C1 segment of cervical spinal cord (tissue), 14 donors: ENCODE data around the gene OR2T11.
"Not testable (repeated sequence)": the region's sequence is repeated elsewhere in the genome, so short reads cannot be mapped to it uniquely, and the experiment has no call there.

ENCODE experiments used
- DNase-seq, 14 donors: peaks; one replicate each; lab custom pipeline; 2025; lab: John Stamatoyannopoulos, UW

OR2T11 gene, protein sequence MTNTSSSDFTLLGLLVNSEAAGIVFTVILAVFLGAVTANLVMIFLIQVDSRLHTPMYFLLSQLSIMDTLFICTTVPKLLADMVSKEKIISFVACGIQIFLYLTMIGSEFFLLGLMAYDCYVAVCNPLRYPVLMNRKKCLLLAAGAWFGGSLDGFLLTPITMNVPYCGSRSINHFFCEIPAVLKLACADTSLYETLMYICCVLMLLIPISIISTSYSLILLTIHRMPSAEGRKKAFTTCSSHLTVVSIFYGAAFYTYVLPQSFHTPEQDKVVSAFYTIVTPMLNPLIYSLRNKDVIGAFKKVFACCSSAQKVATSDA

GRCh38 chr1:248634991-248635390 is at the start of gene OR2T11:
Gene OR2T11 (minus strand): TSS chr1:248635091. CDS start chr1:248627128, 7,963 bp downstream.
- not testable (repeated sequence) for DNase-seq

DNA sequence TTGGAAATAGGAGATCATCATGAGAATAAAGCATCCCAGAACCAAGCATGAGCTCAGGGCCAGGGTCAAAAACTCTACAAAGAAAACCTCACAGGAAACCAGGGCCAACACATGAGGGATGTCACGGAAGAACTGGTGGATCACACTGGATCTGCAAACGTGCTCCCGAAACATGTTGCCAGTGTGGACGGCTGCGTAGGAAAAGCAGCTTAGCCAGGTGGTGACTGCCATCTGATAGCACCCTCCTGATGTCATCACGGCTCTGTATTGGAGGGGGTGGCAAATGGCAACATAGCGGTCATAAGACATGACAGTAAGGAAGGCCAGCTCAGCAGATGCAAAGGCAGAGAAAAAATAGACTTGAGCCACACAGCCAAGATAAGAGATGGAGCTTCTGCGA is 46.8 kb upstream of the OR2T11 start:
- no peak for DNase-seq

GRCh38 chr1:248670003-248670402 is 35.1 kb upstream of the OR2T11 start:
- no peak for DNase-seq

GRCh38 chr1:248663453-248664328 is 28.8 kb upstream of the OR2T11 start:
- DNase-seq: not testable (repeated sequence)

DNA sequence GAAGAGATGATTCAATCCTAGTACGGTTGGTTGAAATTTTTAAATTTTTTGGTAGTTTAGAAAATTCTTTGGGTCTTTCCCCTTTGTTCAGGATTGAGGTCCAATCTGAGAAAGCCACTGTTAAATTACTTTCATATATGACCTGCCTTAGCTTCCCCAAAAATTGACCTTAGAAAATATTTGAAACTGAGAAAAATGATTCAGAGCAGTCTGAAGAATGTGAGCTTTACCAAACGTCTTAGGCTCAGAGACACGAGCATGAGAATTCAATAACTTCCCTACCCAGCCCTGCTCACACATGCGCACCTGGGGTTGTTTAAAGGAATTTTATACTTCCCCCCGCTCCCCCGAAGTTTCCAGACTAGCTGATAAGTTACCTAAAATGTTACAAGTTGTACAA is 21.9 kb upstream of the OR2T11 start:
- not testable (repeated sequence) for DNase-seq

DNA sequence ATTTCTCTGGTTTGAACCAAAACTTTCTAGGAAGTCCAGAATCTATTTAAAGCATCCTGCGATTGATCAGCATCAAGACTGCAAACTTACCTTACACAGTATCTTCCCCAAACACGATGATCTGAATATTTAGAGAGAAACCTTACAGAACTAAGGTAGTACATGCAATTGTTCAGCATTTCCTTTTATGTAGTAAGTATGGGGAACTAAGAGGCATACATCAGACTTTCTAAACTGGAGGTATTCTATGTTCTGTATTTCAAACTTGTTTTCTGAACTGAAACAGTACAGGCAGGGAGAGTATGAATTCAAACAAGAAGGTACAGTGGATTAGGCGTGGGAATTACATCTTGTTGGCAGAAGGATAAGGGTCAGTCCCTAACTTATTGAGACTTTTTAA is 20.5 kb upstream of the OR2T11 start, which contains the start of gene OR2T27:
Gene OR2T27, minus strand, starts transcription at position 175 of the 400 bp plus-strand sequence. CDS start 4,644 bp downstream, outside the sequence.
- not testable (repeated sequence) for DNase-seq

GRCh38 chr1:248648770-248649536 is 14.1 kb upstream of the OR2T11 start:
- DNase-seq: not testable (repeated sequence)

DNA sequence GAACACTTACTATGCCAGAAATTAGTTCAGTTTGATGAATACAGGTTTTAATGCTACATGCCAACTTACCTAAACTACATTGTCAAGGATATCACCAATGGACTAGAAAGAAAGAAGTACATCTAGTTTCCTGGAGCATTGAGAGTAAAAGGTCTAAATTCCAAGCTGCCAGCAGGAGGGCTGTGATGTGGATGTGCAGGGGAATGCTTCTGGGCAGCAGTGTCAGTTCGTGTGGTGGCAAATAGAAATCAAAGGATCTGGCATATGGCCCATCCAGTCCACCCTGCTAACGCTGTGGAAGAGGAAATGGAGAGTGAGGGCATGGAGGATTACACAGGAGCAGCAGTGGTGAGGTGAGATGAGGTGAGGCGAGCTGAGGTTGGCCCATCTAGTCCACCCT is 10.3 kb upstream of the OR2T11 start, which contains the start of gene OR2T35:
Gene OR2T35, minus strand, starts transcription at position 101 of the 400 bp plus-strand sequence. CDS start 6,020 bp downstream, outside the sequence.
- DNase-seq: not testable (repeated sequence)

DNA sequence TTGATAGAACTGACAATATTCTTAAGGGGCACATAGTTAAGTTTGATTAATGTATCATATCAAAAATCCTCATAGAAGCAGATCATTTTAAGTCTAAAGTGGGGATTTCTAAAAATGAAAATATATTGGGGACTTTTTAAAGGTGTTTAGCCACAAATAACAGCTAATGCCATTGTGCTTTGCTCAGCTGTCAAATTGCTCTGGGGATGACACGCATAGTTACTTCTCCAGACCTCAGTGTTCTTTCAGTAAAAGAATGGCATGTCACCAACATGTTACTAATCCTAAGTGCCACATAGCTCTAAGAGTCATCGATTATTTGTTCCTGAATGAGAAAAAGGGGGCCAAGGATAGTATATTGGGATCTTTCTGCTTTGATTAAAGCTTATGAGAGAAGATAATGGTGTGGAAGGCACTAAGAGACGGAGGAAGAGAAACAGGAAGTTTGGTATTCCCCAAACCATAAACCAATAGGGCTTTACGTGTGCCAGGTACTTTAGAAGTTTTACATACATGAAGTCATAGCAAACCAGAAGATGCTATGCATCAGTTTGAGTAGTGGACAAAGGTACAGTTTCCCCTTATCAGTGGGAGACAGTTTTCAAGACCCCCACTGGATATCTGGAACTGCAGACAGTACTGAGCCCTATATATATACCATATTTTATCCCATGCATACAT is 8.2 kb upstream of the OR2T11 start:
- DNase-seq: not testable (repeated sequence)

DNA sequence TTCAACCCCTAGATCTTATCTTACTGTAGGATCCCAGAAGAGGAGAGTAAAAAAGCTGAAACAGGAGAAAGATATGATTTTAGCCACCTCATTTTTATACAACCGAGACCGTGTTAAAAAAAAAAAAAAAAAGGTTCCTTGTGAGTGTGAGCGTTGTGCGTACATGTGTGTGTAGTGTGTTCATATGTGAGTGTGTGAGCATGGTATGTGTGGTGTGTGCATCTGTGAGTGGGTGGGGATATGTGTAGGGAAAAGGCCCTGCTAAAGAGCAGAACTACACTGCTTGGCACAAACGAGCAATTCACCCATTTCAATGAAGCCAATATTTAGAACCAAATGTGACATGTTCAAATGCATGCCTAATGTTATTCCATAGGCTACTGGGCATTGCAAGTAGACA is 6.7 kb upstream of the OR2T11 start:
- DNase-seq: not testable (repeated sequence)

DNA sequence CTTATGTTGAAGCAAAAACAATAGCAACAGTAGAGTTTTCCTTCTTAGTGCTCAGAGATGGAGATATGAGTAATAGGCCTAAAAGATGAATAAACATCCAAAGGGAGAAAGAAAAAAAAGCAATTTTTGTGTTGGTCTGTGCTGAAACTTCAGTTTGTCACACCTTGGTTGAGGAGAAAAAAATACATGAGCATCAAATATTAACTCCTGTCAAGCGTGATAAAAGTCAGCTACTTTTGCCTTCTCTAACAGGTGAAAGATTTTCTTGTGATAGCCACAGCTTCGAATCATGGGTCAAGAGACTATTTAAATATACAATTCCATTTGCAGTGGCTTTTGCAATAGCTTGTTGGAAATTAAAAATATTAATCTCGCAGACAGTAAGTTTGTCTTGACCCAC is 6.0 kb upstream of the OR2T11 start:
- DNase-seq: not testable (repeated sequence)

DNA sequence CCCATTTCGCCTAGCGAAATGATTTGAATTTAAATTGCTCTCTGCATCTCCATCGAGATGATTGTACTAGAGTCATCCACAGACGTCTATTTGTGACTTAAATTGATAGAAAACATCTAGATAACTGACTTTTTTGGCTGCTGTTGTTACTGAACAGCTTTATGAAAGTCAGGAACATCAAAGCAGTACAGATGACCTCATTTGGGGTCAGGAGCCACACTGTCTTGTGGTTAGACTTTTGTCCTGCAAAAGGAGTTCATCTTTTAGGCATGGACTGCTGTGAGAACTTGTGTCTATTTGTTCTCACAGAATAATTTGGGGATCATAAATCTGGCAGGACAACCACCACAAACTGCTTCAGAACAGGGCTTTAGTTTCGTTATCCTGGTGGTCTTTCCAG is 4.8 kb upstream of the OR2T11 start:
- DNase-seq: not testable (repeated sequence)

DNA sequence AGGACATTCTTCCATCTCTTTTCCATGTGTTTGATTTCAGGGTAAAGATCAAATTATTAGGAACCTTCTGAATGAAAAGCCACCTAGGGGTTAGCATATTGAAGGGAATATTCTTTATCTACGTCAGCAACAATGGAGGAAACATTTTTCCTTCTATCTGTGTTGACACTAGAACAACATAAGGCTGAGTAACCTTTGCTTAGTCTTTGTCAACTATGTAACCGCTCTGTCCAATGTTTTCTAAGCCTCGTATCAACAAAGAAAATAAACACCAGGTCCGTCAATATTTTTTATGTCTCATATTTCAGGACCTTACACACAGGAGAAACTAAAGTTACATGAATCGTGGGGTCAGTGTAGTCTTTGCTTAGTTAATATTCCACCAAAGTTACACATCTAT is 1.7 kb upstream of the OR2T11 start:
- not testable (repeated sequence) for DNase-seq

GRCh38 chr1:248631354-248632008 is 3.4 kb downstream of the OR2T11 start:
- no peak for DNase-seq

GRCh38 chr1:248630551-248630950 is 4.3 kb downstream of the OR2T11 start:
- no peak for DNase-seq

- no peak for DNase-seq
These were observed 6.7 kb downstream of the OR2T11 start for GRCh38 chr1:248627971-248628844.

- no peak for DNase-seq
These were observed 8.9 kb downstream of the OR2T11 start for GRCh38 chr1:248625971-248626370.

DNA sequence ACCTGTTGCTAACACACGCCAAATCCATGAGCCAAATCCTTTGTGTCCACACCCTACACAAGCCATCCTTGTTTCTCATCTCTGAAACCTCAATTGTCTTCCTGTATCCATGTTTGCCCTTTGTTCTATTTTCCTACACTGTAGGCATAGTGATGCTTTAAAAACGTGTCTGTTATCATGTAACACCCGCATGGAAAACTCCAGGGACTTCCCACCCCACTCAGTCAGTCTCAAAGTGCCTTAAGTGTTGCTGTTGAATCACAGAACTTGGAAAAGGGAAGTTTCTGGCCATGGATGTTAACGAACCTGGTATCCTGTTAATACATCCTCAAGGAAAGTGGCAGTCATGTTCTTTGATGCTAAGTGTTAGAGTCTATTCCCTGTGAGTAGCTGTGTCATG is 9.7 kb downstream of the OR2T11 start:
- no peak for DNase-seq

GRCh38 chr1:248622570-248623001 is 12.3 kb downstream of the OR2T11 start:
- no peak for DNase-seq
